OCI-LY3 (cell line): ENCODE results near the gene LAMC3.

Experiments
- CTCF ChIP-seq: fragments of 200-600, 300-600 bp; sonication (generic); IDR thresholded peaks from 2 replicates; pipeline ENCODE4 v1.5.1; 2014; ENCODE audit warnings: antibody characterized with exemption, low read length, low read depth
- EZH2phosphoT487 ChIP-seq: fragments of 200-600 bp; shearing (Covaris generic); IDR thresholded peaks from 2 replicates; pipeline ENCODE4 v1.6.1; 2018; ENCODE audit warnings: antibody characterized with exemption, mixed run types, low read depth

GRCh38 chr9:131100445-131100844 lies 91.5 kb downstream of the LAMC3 start:
- no peak for TF ChIP-seq EZH2phosphoT487
- no peak for TF ChIP-seq CTCF
